Panc1 (cell line): ENCODE measurements around the gene OR1L4. TPM values are rescaled to one million over a fixed set of nuclear protein-coding genes. Genes with fewer than 3 reads are reported as not detected.

Experiments
- ATAC-seq: fragments of 200-7000 bp; cut with Tn5 transposase; 2 replicates; pipeline ENCODE4 v1.9.1; 2020; ENCODE audit warnings: mild to moderate bottlenecking, moderate library complexity
- BruUV-seq: library from RNA; stranded (reverse); fragments of 400-500 nt; replicated peaks from 2 replicates; lab custom pipeline; 2021; lab: Mats Ljungman, UMichigan
- CTCF ChIA-PET: fragments of 300-600 bp; sonication (Branson Sonifier 250); formaldehyde crosslinking; loops from one replicate; lab custom pipeline; 2022; ENCODE audit warnings: antibody characterized with exemption; lab: Charles Lee
- POLR2A ChIA-PET: fragments of 300-600 bp; sonication (Branson Sonifier 250); formaldehyde crosslinking; loops from one replicate; lab custom pipeline; 2022; ENCODE audit warnings: antibody characterized with exemption; lab: Charles Lee
- DNase-seq: peaks from one replicate; pipeline ENCODE4 v3.0.0-alpha.2; 2010; ENCODE audit warnings: low read depth, low spot score
- H3K27ac ChIP-seq: 2 replicates; pipeline ENCODE4 v1.5.1; 2011; ENCODE audit warnings: mild to moderate bottlenecking, low read length, inconsistent platforms
- H3K27me3 ChIP-seq: fragments of 200-500 bp; sonication (Bioruptor generic); 2 replicates; pipeline ENCODE4 v1.6.0; 2014; ENCODE audit warnings: low read length, inconsistent platforms; ENCODE audit not compliant: control insufficient read depth, insufficient read depth
- H3K36me3 ChIP-seq: fragments of 200-500 bp; sonication (Bioruptor generic); 2 replicates; pipeline ENCODE4 v1.5.1; 2014; ENCODE audit warnings: inconsistent platforms, mild to moderate bottlenecking, low read length, moderate library complexity; ENCODE audit not compliant: control insufficient read depth, insufficient read depth
- H3K4me1 ChIP-seq: 2 replicates; pipeline ENCODE4 v1.5.1; 2011; ENCODE audit warnings: inconsistent platforms, mild to moderate bottlenecking, low read length, moderate library complexity; ENCODE audit not compliant: control insufficient read depth, insufficient read depth
- H3K4me3 ChIP-seq, 2 experiments: 2 replicates each; pipeline ENCODE4 v1.5.1; 2011 to 2012; ENCODE audit warnings: low read depth in 2 of 2, low read length in 2 of 2, mild to moderate bottlenecking in 2 of 2, inconsistent platforms in 1 of 2, moderate library complexity in 1 of 2
- H3K9me3 ChIP-seq: fragments of 200-500 bp; sonication (Bioruptor generic); 2 replicates; pipeline ENCODE4 v1.5.1; 2014; ENCODE audit warnings: low read depth, mild to moderate bottlenecking, inconsistent platforms, low read length, moderate library complexity; ENCODE audit not compliant: control insufficient read depth, insufficient read depth
- POLR2AphosphoS5 ChIP-seq: IDR thresholded peaks from 2 replicates; pipeline ENCODE4 v1.6.1; 2012; ENCODE audit warnings: mild to moderate bottlenecking, low read depth, low read length, moderate library complexity
- REST ChIP-seq, 2 experiments: IDR thresholded peaks; 2 replicates each; pipeline ENCODE4 v1.6.1; 2011 to 2012; ENCODE audit warnings: low read depth in 2 of 2, control low read depth in 1 of 2, low read length in 1 of 2, mild to moderate bottlenecking in 1 of 2, moderate library complexity in 1 of 2; ENCODE audit not compliant: insufficient read depth in 1 of 2
- SIN3A ChIP-seq: IDR thresholded peaks from 2 replicates; pipeline ENCODE4 v1.6.1; 2012; ENCODE audit warnings: low read depth, mild to moderate bottlenecking, low read length, moderate library complexity, borderline replicate concordance; ENCODE audit not compliant: insufficient read depth
- TCF7L2 ChIP-seq: IDR thresholded peaks from 2 replicates; pipeline ENCODE4 v1.6.1; 2011; ENCODE audit warnings: mild to moderate bottlenecking, low read depth, low read length, inconsistent platforms
- in situ Hi-C: cut with HindIII; loops from 2 replicates; pipeline ENCODE4 v1.10.0; 2016; ENCODE audit warnings: low sequenced_read_pairs, low pct_unique_long_range_greater_than_20kb
- intact Hi-C: fragments of 100-400 bp; cut with micrococcal nuclease; formaldehyde crosslinking; loops from one replicate; pipeline ENCODE4 v1.10.0; 2022; ENCODE audit not compliant: unreplicated experiment
- total RNA-seq: library from RNA; stranded (reverse); gene quantifications from one replicate; pipeline ENCODE4 v1.2.1, GENCODE V29; 2021; ENCODE audit not compliant: unreplicated experiment
- TF ChIP-seq, protein P1 (sequence below): fragments of 450-650 bp; IDR thresholded peaks from 2 replicates; pipeline ENCODE4 v1.5.1; 2017; ENCODE audit warnings: mild to moderate bottlenecking

Gene OR1L4
- total RNA-seq, 1 experiment from 2014 or later = not detected

- H3K4me3 ChIP-seq = no peak overlapping the region
- CTCF ChIA-PET = no interaction called here
- H3K27me3 ChIP-seq = no peaks in the 10 kb centered on the region
- H3K36me3 ChIP-seq = no peaks in the 10 kb centered on the region
- DNase-seq (no peak), ATAC-seq (no peak)
- no peaks in the 10 kb centered on the region for H3K4me1 ChIP-seq
- POLR2A ChIA-PET = no interaction called here
- in situ Hi-C loops = no loop called here
- intact Hi-C loops = no loop called here
- H3K9me3 ChIP-seq = no peaks in the 10 kb centered on the region
- no peak overlapping the region for H3K27ac ChIP-seq
- no TSS peak for BruUV-seq
- TF ChIP-seq POLR2AphosphoS5 = no peak
- no peak for TF ChIP-seq REST (IDR thresholded peaks at IDR 0.05; ENCODE audit: insufficient read depth in 1 of 2, low read depth in 2 of 2, low read length in 1 of 2)
- TF ChIP-seq, protein P1, sequence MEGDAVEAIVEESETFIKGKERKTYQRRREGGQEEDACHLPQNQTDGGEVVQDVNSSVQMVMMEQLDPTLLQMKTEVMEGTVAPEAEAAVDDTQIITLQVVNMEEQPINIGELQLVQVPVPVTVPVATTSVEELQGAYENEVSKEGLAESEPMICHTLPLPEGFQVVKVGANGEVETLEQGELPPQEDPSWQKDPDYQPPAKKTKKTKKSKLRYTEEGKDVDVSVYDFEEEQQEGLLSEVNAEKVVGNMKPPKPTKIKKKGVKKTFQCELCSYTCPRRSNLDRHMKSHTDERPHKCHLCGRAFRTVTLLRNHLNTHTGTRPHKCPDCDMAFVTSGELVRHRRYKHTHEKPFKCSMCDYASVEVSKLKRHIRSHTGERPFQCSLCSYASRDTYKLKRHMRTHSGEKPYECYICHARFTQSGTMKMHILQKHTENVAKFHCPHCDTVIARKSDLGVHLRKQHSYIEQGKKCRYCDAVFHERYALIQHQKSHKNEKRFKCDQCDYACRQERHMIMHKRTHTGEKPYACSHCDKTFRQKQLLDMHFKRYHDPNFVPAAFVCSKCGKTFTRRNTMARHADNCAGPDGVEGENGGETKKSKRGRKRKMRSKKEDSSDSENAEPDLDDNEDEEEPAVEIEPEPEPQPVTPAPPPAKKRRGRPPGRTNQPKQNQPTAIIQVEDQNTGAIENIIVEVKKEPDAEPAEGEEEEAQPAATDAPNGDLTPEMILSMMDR = no peak
- TF ChIP-seq SIN3A = no peak
- no peak for TF ChIP-seq TCF7L2
These were observed 28.1 kb upstream of the OR1L4 start for GRCh38 chr9:122695696-122696095.

DNA sequence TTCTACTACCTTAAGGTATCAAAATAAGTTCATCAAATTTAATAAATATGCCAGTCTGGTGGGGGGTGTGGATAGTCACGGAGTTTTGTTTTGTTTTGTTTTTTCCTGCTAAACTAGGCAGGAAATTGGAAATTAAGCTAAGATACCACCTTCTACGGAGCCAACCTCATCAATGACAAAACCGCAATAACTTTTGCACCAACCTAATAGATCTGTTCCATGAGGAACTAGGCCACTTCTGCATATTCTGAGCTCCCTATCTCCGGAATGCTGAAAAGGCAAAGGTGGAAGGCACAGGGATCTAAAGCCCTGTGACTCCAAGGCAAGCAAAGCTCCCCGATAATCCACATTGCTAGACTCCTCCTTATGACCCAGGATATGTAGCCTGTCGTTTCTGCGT, 5.8 kb upstream of the OR1L4 start:
- DNase-seq (no peak), ATAC-seq (no peak)
- H3K9me3 ChIP-seq = no peaks in the 10 kb centered on the region
- no peak overlapping the region for H3K4me3 ChIP-seq
- no peaks in the 10 kb centered on the region for H3K27me3 ChIP-seq
- intact Hi-C loops = no loop called here
- ChIA-PET CTCF (no interaction called here), POLR2A (no interaction called here)
- in situ Hi-C loops = no loop called here
- H3K4me1 ChIP-seq = no peaks in the 10 kb centered on the region
- no peak overlapping the region for H3K27ac ChIP-seq
- no peak for TF ChIP-seq TCF7L2
- no peak for TF ChIP-seq SIN3A
- TF ChIP-seq, protein P1 = no peak
- TF ChIP-seq REST (IDR thresholded peaks at IDR 0.05; ENCODE audit: insufficient read depth in 1 of 2, low read depth in 2 of 2, low read length in 1 of 2) = no peak
- no peak for TF ChIP-seq POLR2AphosphoS5
- no TSS peak for BruUV-seq
- no peaks in the 10 kb centered on the region for H3K36me3 ChIP-seq
